Measurements from ENCODE around the gene SEC14L2.

DNA sequence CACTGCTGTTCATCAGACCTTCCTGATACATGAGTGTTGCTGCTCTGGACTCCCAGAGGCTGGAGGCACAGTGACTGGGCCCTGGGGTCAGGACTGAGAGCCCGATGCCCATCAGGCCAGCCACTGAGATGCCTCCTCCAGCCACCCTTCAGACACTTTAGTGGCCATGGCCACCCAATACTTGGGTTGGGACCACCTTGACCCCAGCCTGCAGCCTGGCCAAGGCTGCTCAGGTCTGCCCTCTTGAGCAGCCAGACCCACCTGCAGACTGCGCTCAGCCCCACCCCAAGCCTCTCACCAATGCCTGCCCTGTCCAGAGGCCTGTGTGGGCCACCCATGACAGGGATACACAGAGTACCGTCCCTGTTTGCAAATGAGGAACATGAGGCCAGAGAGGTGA, 13.8 kb upstream of the SEC14L2 start:
- TF ChIP-seq, protein P1, sequence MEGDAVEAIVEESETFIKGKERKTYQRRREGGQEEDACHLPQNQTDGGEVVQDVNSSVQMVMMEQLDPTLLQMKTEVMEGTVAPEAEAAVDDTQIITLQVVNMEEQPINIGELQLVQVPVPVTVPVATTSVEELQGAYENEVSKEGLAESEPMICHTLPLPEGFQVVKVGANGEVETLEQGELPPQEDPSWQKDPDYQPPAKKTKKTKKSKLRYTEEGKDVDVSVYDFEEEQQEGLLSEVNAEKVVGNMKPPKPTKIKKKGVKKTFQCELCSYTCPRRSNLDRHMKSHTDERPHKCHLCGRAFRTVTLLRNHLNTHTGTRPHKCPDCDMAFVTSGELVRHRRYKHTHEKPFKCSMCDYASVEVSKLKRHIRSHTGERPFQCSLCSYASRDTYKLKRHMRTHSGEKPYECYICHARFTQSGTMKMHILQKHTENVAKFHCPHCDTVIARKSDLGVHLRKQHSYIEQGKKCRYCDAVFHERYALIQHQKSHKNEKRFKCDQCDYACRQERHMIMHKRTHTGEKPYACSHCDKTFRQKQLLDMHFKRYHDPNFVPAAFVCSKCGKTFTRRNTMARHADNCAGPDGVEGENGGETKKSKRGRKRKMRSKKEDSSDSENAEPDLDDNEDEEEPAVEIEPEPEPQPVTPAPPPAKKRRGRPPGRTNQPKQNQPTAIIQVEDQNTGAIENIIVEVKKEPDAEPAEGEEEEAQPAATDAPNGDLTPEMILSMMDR (IDR thresholded peaks at IDR 0.05): no peak
- no peak for TF ChIP-seq EP300 (IDR thresholded peaks at IDR 0.05)

Data from tibial nerve (tissue), 4 donors.